Measurements from ENCODE around the gene ZNF263. TPM values are rescaled to one million over a fixed set of nuclear protein-coding genes. Genes with fewer than 3 reads are reported as not detected.
A peak's percentile ranks its signal among the peaks of the same experiment; 100 is the strongest.

Gene ZNF263
- total and polyA plus RNA-seq, 2 of the 13 experiments (the other 11 are each of a cell fraction or from before 2014, with no cell fraction given) = 10.2 to 41.2 TPM

DNA sequence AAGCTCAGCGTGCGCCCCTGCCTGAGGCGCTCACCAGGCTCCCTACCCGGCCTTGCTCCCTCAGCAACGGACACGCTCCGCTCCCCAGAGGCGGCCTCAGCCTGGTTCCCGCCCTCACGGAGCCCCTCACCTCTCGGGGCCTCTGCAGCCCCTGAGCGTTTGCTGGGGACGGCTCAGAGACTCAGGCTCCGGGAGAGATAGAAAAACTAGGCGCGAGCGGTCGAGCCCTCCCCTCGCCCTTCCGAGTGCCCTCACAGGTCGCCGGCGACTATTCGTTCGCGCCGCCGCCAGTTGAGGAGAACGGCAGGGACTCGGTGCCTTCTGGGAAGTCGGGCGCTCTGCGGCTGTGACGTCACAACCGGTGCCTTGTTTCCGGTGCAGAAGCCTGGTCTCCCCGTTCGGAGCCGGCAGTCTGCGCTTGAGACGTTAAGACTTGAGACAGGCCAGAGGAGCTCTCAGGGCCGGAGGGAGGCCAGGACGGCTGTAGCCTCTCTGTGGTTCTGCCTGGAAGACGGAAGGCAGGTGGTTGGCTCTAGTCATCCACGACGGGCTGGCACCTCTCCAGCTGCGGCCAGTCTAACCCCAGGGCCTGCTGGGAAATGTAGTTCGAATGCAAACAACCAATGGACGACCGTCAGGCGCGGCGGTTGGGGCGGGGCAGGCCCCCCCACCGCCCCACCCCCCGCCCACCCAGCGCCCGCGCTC, 48.3 kb upstream of the ZNF263 start, which contains the start of gene ZNF200 (continued):
- TF ChIP-seq, protein P1, sequence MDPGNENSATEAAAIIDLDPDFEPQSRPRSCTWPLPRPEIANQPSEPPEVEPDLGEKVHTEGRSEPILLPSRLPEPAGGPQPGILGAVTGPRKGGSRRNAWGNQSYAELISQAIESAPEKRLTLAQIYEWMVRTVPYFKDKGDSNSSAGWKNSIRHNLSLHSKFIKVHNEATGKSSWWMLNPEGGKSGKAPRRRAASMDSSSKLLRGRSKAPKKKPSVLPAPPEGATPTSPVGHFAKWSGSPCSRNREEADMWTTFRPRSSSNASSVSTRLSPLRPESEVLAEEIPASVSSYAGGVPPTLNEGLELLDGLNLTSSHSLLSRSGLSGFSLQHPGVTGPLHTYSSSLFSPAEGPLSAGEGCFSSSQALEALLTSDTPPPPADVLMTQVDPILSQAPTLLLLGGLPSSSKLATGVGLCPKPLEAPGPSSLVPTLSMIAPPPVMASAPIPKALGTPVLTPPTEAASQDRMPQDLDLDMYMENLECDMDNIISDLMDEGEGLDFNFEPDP (CRISPR knock-in tag; conservative IDR thresholded peaks at IDR 0.05) = 0 out of 2 replicates have a peak, but pooled peaks have one; percentile 82
- TF ChIP-seq DNMT3B (CRISPR knock-in tag; conservative IDR thresholded peaks at IDR 0.05) (0 out of 2 replicates have a peak, but pooled peaks have one; percentile 60), MTF2 (CRISPR knock-in tag; IDR thresholded peaks at IDR 0.05; ENCODE audit: borderline replicate concordance) (no peak), ESRRA (CRISPR knock-in tag; IDR thresholded peaks at IDR 0.05; ENCODE audit: low read depth) (peak; percentile 65; the same call in 1 of the 2 replicates), MATR3 (CRISPR knock-in tag; IDR thresholded peaks at IDR 0.05) (no peak), TBL1XR1 (IDR thresholded peaks at IDR 0.05; ENCODE audit: borderline replicate concordance, low read length, partially characterized antibody) (no peak), NFE2L2 (IDR thresholded peaks at IDR 0.05; ENCODE audit: low read length) (no peak), GFI1 (CRISPR knock-in tag; IDR thresholded peaks at IDR 0.05; ENCODE audit: borderline replicate concordance) (0 out of 2 replicates have a peak, but pooled peaks have one; percentile 8), SIX4 (CRISPR knock-in tag; IDR thresholded peaks at IDR 0.05) (no peak; the same call in 1 of the 2 replicates), SMAD3 (CRISPR knock-in tag; IDR thresholded peaks at IDR 0.05) (peak; percentile 47; the same call in 1 of the 2 replicates), ZNF557 (CRISPR knock-in tag; IDR thresholded peaks at IDR 0.05) (no peak), NONO (IDR thresholded peaks at IDR 0.05) (no peak), NONO (CRISPR knock-in tag; conservative IDR thresholded peaks at IDR 0.05) (peak; percentile 72), DNMT1 (CRISPR knock-in tag; IDR thresholded peaks at IDR 0.05) (no peak), ZNF7 (CRISPR knock-in tag; IDR thresholded peaks at IDR 0.05) (no peak), REPIN1 (CRISPR knock-in tag; IDR thresholded peaks at IDR 0.05; ENCODE audit: borderline replicate concordance, low read depth) (0 out of 2 replicates have a peak, but pooled peaks have one; percentile 42), ZNF614 (CRISPR knock-in tag; IDR thresholded peaks at IDR 0.05; ENCODE audit: borderline replicate concordance) (no peak), KLF12 (CRISPR knock-in tag; IDR thresholded peaks at IDR 0.05; ENCODE audit: borderline replicate concordance) (0 out of 2 replicates have a peak, but pooled peaks have one; percentile 35), KAT2B (IDR thresholded peaks at IDR 0.05; ENCODE audit: borderline replicate concordance, low read depth, low read length) (no peak)
- TF ChIP-seq, protein P2, sequence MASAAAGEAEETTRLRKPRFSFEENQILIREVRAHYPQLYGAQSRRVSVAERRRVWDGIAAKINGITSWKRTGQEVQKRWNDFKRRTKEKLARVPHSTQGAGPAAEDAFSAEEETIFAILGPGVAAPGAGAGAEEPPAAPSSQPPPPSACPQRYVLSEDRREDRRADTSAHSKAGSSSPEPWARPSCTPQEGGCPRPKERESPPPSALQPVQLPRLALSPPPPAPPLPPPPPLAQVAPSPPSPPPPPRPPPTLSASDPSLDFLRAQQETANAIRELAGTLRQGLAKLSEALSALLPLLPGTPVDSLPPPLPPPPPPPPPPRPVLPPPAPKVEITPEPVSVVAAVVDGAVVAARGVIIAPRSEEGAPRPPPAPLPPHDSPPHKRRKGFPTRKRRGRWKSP (CRISPR knock-in tag; IDR thresholded peaks at IDR 0.05) = 0 out of 2 replicates have a peak, but pooled peaks have one; percentile 73
- TF ChIP-seq, protein P3, sequence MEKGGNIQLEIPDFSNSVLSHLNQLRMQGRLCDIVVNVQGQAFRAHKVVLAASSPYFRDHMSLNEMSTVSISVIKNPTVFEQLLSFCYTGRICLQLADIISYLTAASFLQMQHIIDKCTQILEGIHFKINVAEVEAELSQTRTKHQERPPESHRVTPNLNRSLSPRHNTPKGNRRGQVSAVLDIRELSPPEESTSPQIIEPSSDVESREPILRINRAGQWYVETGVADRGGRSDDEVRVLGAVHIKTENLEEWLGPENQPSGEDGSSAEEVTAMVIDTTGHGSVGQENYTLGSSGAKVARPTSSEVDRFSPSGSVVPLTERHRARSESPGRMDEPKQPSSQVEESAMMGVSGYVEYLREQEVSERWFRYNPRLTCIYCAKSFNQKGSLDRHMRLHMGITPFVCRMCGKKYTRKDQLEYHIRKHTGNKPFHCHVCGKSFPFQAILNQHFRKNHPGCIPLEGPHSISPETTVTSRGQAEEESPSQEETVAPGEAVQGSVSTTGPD (CRISPR knock-in tag; IDR thresholded peaks at IDR 0.05) = no peak
- TF ChIP-seq, protein P4, sequence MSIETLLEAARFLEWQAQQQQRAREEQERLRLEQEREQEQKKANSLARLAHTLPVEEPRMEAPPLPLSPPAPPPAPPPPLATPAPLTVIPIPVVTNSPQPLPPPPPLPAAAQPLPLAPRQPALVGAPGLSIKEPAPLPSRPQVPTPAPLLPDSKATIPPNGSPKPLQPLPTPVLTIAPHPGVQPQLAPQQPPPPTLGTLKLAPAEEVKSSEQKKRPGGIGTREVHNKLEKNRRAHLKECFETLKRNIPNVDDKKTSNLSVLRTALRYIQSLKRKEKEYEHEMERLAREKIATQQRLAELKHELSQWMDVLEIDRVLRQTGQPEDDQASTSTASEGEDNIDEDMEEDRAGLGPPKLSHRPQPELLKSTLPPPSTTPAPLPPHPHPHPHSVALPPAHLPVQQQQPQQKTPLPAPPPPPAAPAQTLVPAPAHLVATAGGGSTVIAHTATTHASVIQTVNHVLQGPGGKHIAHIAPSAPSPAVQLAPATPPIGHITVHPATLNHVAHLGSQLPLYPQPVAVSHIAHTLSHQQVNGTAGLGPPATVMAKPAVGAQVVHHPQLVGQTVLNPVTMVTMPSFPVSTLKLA (IDR thresholded peaks at IDR 0.05) = no peak
- TF ChIP-seq, protein P5, sequence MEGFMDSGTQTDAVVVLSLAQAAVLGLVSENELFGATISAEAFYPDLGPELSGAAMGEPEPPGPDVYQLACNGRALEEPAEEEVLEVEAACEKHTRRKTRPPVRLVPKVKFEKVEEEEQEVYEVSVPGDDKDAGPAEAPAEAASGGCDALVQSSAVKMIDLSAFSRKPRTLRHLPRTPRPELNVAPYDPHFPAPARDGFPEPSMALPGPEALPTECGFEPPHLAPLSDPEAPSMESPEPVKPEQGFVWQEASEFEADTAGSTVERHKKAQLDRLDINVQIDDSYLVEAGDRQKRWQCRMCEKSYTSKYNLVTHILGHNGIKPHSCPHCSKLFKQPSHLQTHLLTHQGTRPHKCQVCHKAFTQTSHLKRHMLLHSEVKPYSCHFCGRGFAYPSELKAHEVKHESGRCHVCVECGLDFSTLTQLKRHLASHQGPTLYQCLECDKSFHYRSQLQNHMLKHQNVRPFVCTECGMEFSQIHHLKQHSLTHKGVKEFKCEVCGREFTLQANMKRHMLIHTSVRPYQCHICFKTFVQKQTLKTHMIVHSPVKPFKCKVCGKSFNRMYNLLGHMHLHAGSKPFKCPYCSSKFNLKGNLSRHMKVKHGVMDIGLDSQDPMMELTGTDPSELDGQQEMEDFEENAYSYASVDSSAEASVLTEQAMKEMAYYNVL (CRISPR knock-in tag; IDR thresholded peaks at IDR 0.05; ENCODE audit: borderline replicate concordance) = peak; percentile 68; the same call in 1 of the 2 replicates

Data from HepG2 (cell line).